HG03039 (cell line): ENCODE measurements around the gene OLFML2B.

Experiments
- ATAC-seq: cut with Tn5 transposase; IDR thresholded peaks from one replicate; pipeline ENCODE4 v1.9.1; 2021; ENCODE audit warnings: mild to moderate bottlenecking, moderate library complexity; ENCODE audit not compliant: unreplicated experiment

The OLFML2B gene

DNA sequence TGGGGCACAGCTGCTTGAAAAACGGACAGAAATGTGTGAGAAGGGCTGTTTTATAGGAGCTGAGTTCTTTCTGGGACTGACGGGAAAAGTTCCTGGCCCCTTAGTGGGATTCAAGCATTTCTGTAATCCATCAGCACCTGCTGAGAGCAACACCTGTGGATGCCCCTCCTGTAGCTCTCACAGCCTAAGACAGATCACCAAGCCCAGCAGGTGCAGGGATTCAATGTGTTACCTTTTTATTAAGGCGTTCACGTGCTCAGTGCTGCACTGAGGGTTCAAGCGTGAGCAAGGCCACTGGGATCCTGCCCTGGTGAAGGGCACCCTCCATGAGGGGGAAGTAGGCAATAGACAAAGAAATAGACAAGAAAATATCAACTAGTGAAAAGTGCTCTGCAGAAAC, 14.9 kb downstream of the OLFML2B start:
- no peak for ATAC-seq

DNA sequence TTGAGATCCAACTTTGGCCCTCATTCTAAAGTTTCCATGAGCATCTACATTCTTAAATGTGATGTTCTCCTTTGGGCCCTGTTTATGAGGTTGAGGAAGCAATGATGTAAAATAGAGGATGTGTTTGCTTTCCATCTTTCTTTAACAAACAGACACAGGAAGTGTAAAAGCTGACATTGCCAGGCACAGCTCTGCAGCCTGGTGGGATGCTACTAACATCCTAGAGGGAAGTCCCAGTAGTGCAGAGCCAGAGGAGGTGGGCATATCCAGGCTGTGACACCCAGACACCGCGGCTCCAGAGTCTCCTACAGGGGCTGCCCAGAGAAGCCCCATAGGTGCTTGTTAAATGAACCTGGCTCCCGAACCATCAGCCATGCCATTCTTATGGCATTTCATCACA, 16.2 kb downstream of the OLFML2B start:
- ATAC-seq = no peak

DNA sequence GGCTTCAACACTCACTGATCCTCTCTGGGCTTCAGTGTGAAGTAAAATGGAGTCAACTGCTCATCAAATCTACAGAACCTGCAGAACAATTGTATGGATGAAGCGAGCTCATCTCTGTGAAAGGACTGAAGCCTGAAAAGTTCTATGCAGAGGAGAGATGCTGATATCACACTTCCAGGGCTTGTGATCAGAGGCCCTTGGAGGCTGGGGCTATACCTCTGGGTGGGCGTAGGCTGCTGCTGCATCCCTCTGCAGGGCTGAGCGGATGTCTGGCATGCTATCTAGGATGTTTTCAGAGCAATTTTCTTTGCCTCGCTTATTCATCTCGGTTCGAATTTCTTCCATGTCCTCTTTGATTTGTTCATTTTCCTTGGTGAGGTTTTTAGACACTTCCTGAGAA, 17.6 kb downstream of the OLFML2B start:
- no peak for ATAC-seq

DNA sequence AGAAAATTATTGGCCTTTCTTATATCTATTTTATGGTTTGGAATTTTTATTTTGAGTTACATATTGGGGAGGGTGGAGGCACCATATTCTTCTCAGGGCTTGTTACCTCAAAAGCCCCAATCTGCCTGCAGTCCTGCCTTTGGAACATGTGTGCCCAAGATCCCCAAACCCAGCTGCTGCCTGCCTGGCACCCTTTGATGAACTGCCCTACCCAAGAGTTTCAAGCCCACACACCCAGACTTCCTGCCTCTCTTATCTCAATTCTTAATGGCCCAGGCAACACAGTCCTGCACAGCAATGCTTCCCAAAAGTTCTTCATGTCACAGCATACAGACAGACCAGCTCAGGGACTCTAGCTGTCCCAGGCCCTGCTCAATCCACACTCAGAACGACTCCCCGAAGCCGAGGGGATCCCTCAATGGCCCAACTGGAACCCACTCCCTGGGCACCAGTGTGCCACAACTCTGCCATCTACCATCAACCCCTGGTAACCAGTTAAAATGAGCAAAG, 19.2 kb downstream of the OLFML2B start:
- no peak for ATAC-seq

DNA sequence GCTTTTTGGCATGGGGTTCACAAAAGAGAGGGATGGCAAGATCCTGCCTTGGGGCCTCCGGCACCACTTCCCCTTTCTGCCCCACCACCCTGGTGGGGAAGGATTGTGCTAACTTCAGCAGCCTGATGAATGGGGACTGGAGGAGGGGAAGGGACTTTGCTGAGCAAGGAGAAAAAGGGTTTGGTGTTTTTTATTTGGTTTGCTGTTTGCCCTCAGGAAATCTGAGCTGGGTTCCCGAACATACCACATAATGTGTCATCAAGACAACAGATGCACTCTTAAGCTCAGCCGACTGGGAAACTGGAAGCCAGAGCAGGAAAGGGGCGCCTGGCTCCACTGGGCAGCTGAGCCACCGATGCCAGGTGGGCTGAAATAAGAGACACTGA, 19.8 kb downstream of the OLFML2B start:
- no peak for ATAC-seq

DNA sequence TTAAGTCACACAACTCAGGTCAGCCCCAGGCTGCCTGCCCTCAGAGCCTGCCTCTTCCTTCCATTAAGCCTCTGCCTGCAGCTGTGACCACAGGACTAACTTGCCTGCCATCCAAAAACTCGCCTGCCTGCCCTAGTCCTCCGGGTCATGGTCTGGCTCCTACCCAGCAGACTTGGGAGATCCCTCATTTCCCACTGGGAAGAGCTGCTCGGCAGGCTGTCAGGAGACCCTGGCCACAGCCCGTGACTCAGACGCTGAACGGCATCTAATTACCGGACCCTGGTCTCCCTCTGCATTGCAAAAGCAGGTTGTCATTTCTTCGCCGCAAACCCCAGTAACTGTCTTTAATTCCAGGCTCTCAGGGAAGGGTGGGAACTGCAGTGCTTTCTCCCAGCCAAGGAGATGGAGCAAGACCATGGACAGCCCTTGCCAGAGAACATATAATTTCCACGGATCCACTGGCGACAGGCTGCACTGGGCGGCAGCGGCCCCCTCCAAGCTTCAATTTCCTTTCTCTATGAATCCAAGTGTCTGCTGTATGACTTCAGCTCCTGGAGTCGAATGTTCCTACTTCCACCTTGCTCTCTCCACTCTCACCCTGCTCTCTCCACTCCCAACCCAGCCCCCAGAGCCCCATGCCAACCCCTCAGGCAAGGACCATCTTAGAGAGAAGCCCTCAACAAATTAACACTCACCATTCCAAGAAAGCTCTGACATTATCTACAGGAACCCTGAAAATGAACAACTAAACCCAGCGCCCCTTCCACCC, 20.4 kb downstream of the OLFML2B start:
- no peak for ATAC-seq

DNA sequence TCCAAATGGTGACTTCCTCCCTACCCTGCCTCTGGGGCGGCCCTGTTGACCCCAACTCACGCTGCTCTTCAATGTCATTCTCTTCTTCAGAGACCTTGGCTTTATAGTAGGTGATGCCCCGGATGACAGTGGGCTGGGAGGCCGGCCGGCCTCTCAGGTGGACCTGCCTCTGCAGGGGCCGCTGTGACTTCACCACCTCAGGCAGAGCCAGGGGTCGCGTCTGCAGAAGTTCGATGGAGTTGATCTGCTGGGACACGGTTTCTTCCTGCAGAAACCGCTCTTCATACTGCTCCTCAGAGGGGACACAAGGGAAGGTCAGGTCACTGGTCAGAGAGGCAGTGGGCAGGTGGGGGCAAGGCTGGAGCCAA, 23.6 kb downstream of the OLFML2B start:
- ATAC-seq = no peak

DNA sequence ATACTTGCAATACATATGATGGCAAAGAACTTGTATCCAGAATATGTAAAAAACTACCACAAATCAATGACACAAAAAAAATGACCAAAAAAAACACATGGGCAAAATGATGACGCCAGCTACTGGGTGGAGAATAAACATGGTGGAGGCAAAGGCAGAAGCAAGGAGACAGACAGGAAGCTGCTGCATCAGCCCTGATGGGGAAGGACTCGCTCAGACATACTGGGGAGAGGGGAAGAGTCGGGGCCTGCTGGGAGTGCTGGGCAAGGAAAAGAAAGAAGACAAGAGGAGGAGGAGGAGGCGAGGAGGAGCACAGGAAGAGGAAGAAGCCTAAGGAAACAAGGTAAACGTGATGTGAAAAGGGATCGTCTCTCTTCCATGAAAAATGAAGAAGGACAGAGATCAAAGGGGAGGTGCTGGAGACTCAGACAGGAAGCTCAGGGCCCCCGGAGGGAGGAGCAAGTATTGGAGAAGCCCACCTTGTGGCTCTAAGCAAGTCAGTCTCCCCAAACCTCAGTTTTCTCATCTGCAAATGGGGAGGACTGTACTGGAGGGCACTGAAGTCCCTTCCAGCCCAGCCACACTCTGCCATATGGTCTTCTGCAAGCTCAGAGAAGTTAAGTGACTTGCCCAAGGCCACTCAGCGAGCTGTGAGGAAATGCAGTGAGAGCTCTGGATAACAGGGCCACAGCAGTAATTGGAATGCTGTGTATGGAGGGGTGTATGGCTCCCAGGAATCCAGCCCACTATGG, 24.2 kb downstream of the OLFML2B start:
- ATAC-seq = no peak

DNA sequence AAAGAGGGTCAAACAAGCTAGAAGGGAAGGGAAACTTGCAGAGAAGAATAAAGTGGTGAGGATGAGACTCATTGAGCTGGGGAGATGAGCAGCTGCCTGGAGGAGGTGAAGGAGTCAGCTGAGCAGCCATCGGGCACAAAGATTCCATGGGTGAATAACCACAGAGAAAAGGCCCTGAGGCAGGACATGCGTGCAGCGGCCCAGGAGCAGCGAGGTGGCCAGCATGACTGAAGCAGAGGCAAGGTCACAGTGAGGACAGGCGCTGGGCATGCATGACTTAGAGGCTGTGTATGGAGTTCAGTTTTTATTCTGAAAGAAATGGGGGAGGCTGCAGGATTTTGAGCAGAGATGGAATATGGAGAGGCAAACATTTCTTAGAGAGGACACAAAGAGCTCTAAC, 24.9 kb downstream of the OLFML2B start:
- no peak for ATAC-seq

DNA sequence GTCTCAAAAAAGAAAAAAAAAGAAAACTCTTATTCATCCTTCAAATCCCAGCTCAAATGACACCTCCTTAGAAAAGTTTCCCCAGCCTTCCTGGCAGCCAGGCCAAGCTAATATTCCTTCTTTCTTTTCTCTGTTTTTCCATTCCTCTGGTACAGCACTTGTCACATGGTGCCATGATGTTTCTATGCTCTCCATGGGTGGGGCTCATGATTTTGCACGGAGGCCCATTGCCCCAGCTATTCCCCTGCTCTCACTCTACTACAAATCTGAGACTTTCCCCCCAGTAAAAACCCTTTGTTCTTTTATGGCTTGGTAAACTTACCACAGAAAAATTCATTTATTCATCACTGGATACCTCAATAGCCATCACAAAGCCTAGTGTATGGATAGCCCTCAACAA, 26.5 kb downstream of the OLFML2B start:
- no peak for ATAC-seq

DNA sequence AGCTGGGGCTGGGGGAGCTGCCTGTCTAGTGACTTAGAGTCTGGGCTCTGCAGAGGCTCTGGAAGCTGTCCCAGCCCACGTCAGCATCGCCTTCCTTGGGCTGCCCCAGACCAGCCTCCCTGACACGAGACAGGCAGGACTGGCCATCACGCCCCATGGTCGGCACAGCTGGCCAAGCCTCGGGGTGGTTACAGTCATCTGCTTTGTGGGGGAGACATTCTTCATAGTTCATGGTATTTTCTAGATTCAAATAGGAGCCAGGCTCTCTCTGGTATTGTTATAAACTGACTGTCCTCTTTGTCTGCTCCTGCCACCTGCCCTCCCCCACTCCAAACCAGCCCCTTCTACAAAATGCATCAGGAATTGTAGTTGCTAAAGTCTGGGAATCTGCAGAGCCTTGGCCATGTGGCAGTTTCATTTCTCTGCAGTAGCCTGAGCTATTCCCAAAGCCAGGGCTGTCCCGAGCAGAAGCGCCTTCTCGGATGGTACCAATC, 29.4 kb downstream of the OLFML2B start:
- no peak for ATAC-seq

DNA sequence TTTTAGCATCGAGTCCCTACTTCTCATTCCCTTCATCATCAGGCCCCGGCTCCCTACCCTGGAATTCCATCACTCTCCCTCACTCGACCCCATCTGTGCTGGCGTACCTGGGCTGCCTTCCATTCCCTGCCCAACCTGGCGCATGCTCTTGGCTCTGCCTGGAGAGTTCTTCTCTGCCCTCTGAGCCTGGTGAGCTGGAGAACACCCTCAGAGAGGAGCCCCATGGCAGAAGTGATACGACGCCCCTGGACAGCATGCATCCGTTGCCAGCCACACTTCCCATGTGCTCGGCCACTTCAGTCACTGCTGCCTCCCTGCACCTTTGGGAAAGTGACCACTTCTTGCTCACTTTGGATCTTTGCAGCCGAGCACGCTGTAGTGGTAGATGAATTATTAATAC, 30.1 kb downstream of the OLFML2B start:
- ATAC-seq = no peak

DNA sequence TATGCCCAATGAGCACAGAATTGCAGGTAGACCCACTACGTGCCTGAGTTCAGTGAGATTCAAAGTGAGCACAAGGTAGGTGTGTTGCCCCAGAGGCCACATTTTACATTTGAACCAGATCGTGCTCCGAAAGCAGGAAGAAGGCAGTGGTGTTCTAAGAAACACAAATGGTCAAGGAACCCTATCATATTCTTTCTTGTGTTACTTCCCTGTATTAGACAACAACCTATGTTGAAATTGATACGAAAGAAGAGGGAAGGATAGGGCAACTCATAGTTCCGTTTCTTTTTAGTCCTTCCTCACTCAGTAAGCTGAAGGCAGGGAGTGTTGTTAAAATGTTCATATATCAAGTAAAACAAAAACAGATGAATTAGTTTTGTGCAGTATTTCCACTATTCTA, 33.9 kb downstream of the OLFML2B start:
- no peak for ATAC-seq

DNA sequence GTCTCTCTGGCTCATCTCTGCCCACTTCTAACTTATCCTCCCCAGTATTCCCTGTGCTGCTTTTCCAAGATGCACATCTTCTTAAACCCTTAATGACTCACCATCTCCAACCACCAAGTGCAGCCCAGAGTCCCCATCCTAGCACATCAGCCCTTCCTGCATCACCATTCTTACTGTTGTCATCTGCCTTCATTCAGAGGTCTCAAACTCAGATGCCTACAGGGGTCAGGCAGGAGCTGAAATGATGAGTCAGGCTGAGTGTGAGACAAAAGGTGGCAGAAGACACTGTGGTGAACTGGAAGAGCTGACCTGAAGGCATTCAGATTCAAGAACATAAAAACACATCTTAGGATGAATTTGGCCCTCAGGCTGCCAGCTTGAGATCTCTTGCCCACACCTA, 34.6 kb downstream of the OLFML2B start:
- no peak for ATAC-seq

DNA sequence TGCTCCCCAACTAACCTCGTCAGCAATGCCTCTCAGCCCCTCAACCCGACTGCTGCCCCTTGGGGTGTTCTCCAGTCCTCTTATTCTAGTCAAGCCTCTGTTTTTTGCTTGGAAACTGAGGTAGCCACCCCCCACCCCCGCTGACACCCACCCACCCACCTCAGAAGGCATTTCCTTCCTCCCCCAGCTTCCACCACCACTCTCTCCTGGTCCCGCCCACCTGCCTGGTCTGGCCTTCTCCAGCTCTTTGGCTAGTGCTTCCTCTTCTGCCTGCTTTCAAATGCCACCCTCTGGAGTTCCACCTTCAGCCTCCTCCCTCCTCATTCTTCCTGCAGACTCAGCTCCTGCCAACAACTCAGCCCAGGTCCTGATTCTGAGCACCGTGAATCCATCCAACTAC, 35.3 kb downstream of the OLFML2B start:
- ATAC-seq = no peak

DNA sequence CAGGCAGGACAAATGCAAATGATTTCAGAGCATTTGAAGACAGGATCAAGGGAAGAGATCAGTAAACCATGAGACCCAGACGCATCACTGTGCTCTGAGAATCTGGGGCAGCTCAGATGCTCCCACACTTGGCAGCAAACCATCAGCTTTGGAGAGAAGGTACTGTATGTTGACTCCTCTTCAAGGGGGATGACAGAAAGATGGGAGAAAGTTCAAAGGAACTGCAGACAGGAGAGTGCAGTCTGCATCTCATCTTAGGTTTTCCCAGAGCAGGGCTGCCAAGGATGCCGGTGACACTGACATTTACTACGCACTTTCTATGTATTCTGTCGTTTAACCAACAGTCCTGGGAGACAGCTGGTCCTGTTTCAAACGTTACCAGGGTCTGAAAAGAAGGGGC, 35.8 kb downstream of the OLFML2B start:
- ATAC-seq = no peak

DNA sequence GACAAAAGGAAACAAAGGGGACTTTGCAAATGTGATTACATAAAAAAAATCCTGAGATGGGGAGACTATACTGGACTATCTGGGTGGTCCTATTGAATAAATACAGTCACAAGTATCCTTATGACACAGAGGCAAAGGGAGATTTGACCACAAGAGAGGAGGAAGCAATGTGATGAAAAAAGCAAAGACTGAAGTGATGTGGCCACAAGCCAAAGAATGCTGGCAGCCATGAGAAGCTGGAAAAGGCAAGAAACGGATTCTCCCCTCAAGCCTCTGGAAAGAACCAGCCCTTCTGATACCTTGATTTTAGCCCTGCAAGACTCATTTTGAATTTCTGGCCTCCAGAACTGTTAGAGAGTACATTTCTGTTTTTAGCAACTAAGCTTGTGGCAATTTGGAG, 36.4 kb downstream of the OLFML2B start:
- ATAC-seq = no peak

DNA sequence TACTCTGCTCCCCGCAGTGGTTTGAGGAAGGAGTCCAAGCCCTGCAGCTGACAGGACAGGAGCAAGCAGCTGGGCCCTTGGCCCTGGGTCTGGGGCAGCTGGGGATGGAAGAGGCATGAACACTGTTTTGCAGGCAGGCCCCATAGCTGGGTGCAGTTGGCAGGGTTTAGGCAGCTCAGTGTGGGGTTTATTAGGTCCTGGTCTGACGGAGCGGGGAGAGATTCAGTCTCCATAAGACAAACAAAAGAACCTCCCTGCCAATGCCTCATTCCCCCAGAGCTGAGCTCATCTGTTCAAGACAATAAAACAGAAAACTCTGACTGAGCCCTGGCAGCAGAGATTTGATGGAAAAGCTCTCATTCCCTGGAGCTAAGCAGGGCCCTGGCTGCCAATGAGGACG, 37.3 kb downstream of the OLFML2B start:
- no peak for ATAC-seq

DNA sequence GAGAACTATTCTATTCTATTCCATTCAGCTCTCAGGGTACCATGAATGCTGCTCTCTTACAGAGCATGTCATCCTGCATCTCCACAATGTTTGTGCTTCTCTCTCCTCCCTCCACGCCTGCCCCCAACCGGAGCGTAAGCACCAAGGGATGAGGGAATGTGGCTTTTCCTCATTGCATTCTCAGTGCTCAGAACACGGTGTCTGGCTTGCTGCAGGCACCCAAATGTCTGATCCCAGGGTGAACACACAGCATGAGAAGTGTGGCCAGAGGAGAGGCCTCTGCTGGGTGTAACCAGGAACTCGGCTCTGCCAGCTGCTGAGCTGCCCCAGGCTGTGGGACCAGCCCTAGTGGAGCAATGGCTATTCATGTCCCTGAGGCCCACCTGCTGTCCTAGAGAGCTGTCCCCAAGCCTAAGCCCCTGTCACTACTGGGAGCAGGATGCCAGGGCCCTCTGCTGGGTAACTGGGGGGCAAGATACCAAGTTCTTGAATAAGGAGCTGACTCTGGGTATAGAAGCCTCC, 38.3 kb downstream of the OLFML2B start:
- no peak for ATAC-seq

DNA sequence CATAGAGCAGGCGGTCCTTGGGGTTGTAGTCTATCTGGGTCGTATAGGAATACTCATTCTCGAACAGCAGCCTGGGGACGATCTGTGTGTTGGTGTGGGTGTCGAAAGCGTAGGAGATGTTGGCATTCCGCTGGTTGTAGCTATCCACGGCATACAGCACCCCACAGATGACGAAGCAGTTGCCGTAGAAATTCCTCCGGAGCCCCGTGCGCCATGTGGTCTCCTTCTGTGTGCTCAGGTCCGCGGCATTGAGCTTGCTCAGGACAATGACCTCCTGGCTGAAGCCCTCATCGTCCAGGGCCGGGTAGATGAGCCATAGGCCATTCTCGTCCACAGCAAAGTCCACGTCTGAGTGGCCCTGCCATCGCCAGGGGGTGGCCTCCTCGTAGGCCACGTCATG, 39.9 kb downstream of the OLFML2B start:
- no peak for ATAC-seq

DNA sequence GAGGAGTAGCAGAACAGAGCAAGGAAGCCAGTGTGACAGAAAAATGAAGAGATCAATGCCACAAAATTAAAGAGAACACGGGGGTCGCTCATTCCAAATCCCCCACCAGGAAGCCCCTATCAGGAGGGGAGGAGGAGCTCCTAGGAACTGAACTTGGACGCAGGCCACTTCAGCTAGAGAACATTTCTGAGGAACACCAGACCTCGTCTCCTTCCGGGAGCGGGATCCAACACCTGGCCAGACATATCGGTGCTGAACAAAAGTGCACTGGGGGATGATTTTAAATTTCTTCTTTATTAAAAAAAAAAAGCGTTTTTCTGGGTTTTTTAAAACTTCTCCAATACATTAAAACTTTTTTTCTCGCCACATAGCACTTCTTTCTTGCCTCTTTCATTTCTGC, 40.8 kb downstream of the OLFML2B start:
- no peak for ATAC-seq

DNA sequence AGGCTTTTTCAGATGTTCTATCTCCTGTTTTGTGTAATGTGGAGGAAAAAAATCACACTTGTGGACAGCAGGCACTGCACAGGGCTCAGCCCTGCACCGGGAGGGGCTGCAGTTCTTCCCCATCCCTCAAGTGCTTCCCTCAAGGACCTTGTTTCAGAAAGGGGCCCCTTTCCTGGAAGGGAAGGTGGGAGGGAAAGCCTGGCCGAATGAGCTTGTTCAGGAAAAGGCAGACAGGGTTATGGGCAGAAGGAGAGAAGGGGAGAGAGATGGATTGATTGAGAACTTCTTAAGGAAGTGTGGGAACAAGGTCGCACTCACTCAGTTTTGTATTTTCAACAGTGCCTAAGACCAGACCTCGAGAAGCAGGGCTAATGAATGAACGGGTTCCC, 41.2 kb downstream of the OLFML2B start:
- no peak for ATAC-seq
